ENCODE data around the gene MAP2. TPM values are rescaled to one million over a fixed set of nuclear protein-coding genes. Genes with fewer than 3 reads are reported as not detected.

MAP2 gene
- total RNA-seq, 1 experiment from 2014 or later: 1.5 TPM

DNA sequence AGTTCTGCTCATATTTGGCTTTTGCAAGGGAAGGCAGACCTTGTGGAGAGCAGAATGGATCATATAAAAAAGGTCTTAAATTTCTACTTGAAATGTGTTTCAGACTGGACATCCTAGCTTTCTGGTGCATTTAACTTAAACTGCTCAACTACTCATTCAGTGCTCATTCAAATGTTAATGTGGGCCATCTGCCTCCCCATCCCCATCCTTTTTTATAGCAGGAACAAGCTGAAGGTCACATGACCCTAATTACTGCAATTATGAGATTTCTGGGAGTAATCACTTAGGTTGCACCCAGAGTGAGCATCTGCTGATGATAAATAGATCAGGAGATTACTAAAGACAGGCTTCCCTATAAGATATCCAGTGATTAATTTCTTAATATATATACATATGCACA, 96.1 kb downstream of the MAP2 start:
- no peak overlapping the region for H2AFZ ChIP-seq (ENCODE audit: low read length)
- H3K27ac ChIP-seq (ENCODE audit: low read length): no peak overlapping the region
- no peak for DNase-seq
- H3K4me2 ChIP-seq (ENCODE audit: low read depth, low read length, poor library complexity, severe bottlenecking): no peak overlapping the region
- H4K20me1 ChIP-seq (ENCODE audit: insufficient read depth, low read depth, low read length): no peaks in the 10 kb centered on the region
- H3K9me2 ChIP-seq (replicated peaks; ENCODE audit: insufficient read depth, low read length): no peaks in the 10 kb centered on the region
- peaks cover 3% of the 10 kb centered on the region for H3K4me1 ChIP-seq (ENCODE audit: low read length)
- no peaks in the 10 kb centered on the region for H3K79me2 ChIP-seq (ENCODE audit: low read length)
- H3K4me3 ChIP-seq (ENCODE audit: low read length): no peak overlapping the region
- no peak overlapping the region for H3K9ac ChIP-seq (ENCODE audit: low read length)
- no peaks in the 10 kb centered on the region for H3K36me3 ChIP-seq (ENCODE audit: insufficient read depth, low read length)
- no peaks in the 10 kb centered on the region for H3K9me3 ChIP-seq (ENCODE audit: low read length)
- H3K27me3 ChIP-seq (ENCODE audit: low read length): no peaks in the 10 kb centered on the region

DNA sequence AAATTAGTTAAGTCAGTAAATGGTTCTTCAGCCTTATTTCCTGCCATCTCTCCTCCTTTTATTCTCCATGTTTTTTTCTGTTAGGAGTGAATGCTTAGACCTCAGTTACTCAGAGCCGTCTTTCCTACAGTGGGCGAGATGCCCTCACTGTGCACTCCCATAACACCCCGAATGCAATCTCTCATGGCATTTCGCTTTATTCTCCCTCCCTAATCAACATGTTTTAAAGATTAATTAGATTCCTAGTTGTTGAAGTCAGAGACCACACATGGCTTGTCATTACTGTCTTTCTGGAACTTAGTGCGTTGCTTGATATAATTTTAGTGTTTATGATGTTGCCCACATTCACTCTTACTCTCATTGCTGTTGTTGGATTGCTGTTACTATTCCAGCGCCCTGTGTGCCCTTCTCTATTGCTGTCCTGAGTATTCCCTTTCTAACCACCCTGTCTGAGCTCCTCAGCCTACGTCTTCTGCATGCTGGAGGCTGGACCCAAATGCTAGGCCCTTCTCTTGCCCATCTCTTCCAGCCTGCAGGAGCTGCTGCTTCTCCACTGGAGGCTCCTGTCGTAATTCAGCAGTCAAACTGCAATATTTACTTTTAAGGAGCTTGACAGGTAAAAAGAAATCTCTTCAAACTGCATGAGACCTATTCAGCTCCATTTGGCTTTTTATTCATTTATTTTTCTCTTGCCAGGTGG, 99.3 kb downstream of the MAP2 start:
- H3K4me2 ChIP-seq (ENCODE audit: low read depth, low read length, poor library complexity, severe bottlenecking): no peak overlapping the region
- no peak overlapping the region for H3K9ac ChIP-seq (ENCODE audit: low read length)
- H3K4me3 ChIP-seq (ENCODE audit: low read length): no peak overlapping the region
- no peak overlapping the region for H3K27ac ChIP-seq (ENCODE audit: low read length)
- no peak for DNase-seq
- no peaks in the 10 kb centered on the region for H3K9me2 ChIP-seq (replicated peaks; ENCODE audit: insufficient read depth, low read length)
- no peaks in the 10 kb centered on the region for H3K36me3 ChIP-seq (ENCODE audit: insufficient read depth, low read length)
- H3K9me3 ChIP-seq (ENCODE audit: low read length): no peaks in the 10 kb centered on the region
- peaks cover 22% of the 10 kb centered on the region for H3K4me1 ChIP-seq (ENCODE audit: low read length)
- H4K20me1 ChIP-seq (ENCODE audit: insufficient read depth, low read depth, low read length): no peaks in the 10 kb centered on the region
- H3K27me3 ChIP-seq (ENCODE audit: low read length): no peaks in the 10 kb centered on the region
- H3K79me2 ChIP-seq (ENCODE audit: low read length): no peaks in the 10 kb centered on the region
- H2AFZ ChIP-seq (ENCODE audit: low read length): no peak overlapping the region

DNA sequence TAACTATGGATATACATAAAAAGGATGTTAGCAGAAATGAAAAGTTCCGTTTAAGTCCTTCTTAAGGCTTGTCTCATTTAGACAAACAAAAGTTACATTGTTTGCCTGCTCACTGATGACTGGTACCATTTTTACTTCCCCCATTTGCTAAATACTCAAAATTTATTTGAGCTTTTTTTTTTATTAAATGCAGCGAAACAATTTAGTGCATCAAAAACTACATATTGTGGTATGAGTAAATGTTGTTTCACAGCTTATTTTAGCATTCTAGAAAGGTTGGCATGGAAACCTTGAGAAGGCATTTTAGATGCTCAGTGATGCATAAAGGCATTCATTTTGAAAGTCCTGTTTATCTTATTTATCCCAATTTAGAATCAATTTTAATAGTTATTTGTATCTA, 100.0 kb downstream of the MAP2 start:
- peaks cover 22% of the 10 kb centered on the region for H3K4me1 ChIP-seq (ENCODE audit: low read length)
- no peaks in the 10 kb centered on the region for H3K36me3 ChIP-seq (ENCODE audit: insufficient read depth, low read length)
- no peak overlapping the region for H3K4me3 ChIP-seq (ENCODE audit: low read length)
- no peaks in the 10 kb centered on the region for H3K79me2 ChIP-seq (ENCODE audit: low read length)
- H3K9ac ChIP-seq (ENCODE audit: low read length): no peak overlapping the region
- H3K9me2 ChIP-seq (replicated peaks; ENCODE audit: insufficient read depth, low read length): no peaks in the 10 kb centered on the region
- no peak overlapping the region for H3K27ac ChIP-seq (ENCODE audit: low read length)
- H3K9me3 ChIP-seq (ENCODE audit: low read length): no peaks in the 10 kb centered on the region
- no peak overlapping the region for H2AFZ ChIP-seq (ENCODE audit: low read length)
- H4K20me1 ChIP-seq (ENCODE audit: insufficient read depth, low read depth, low read length): no peaks in the 10 kb centered on the region
- no peak overlapping the region for H3K4me2 ChIP-seq (ENCODE audit: low read depth, low read length, poor library complexity, severe bottlenecking)
- no peaks in the 10 kb centered on the region for H3K27me3 ChIP-seq (ENCODE audit: low read length)
- DNase-seq: no peak

DNA sequence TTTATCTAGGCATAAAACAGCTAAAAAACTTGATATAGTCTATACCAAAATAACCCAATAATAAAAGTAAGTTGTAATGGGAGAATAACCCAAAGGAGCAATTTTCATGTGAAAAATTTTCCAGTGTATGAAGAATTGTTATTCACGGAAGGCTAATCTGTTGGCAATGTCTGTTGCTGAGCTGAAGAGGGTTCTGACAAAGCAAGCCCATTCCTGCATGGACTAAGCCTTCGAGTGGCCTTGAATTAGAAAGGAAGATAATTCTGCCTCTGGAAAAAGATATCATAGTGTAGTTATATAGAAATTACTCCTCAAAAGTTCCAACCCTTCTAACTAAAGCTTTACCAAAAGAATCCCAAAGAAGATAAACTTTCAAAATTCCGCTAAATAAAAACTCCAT, 101.5 kb downstream of the MAP2 start:
- no peaks in the 10 kb centered on the region for H3K9me3 ChIP-seq (ENCODE audit: low read length)
- DNase-seq: no peak
- no peak overlapping the region for H3K9ac ChIP-seq (ENCODE audit: low read length)
- no peak overlapping the region for H3K4me3 ChIP-seq (ENCODE audit: low read length)
- no peaks in the 10 kb centered on the region for H3K79me2 ChIP-seq (ENCODE audit: low read length)
- peaks cover 22% of the 10 kb centered on the region for H3K4me1 ChIP-seq (ENCODE audit: low read length)
- no peaks in the 10 kb centered on the region for H3K36me3 ChIP-seq (ENCODE audit: insufficient read depth, low read length)
- no peak overlapping the region for H3K4me2 ChIP-seq (ENCODE audit: low read depth, low read length, poor library complexity, severe bottlenecking)
- H2AFZ ChIP-seq (ENCODE audit: low read length): no peak overlapping the region
- H3K27ac ChIP-seq (ENCODE audit: low read length): no peak overlapping the region
- no peaks in the 10 kb centered on the region for H3K9me2 ChIP-seq (replicated peaks; ENCODE audit: insufficient read depth, low read length)
- no peaks in the 10 kb centered on the region for H3K27me3 ChIP-seq (ENCODE audit: low read length)
- no peaks in the 10 kb centered on the region for H4K20me1 ChIP-seq (ENCODE audit: insufficient read depth, low read depth, low read length)

DNA sequence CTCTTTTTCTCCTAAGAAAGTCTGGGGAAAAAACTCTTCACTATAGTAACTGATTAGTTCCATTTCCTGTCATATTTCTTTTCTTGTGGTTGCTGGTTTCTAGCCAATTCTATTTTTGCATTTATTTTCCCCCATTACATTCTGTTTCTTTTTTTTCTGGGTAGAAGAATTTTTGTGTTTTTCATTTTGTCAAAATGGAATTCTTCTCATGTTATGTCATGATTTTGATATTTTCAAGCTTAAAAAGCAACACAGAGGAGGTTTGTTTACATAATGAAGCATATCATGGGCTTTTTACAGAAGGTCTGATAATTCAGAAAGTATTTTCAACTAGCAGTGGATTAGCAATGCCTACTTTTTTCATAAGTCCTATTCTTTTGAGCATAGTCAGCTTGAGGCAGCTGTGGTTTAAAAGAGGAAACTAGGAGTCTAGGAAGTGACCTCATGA, 102.0 kb downstream of the MAP2 start:
- Histone ChIP-seq H3K4me3 (ENCODE audit: low read length) (no peak overlapping the region), H3K4me1 (ENCODE audit: low read length) (peaks cover 22% of the 10 kb centered on the region), H4K20me1 (ENCODE audit: insufficient read depth, low read depth, low read length) (no peaks in the 10 kb centered on the region), H2AFZ (ENCODE audit: low read length) (no peak overlapping the region), H3K9me2 (replicated peaks; ENCODE audit: insufficient read depth, low read length) (no peaks in the 10 kb centered on the region), H3K27me3 (ENCODE audit: low read length) (no peaks in the 10 kb centered on the region), H3K27ac (ENCODE audit: low read length) (no peak overlapping the region), H3K9me3 (ENCODE audit: low read length) (no peaks in the 10 kb centered on the region), H3K79me2 (ENCODE audit: low read length) (no peaks in the 10 kb centered on the region), H3K36me3 (ENCODE audit: insufficient read depth, low read length) (no peaks in the 10 kb centered on the region), H3K9ac (ENCODE audit: low read length) (no peak overlapping the region), H3K4me2 (ENCODE audit: low read depth, low read length, poor library complexity, severe bottlenecking) (peak overlapping the region; percentile 55)
- no peak for DNase-seq

DNA sequence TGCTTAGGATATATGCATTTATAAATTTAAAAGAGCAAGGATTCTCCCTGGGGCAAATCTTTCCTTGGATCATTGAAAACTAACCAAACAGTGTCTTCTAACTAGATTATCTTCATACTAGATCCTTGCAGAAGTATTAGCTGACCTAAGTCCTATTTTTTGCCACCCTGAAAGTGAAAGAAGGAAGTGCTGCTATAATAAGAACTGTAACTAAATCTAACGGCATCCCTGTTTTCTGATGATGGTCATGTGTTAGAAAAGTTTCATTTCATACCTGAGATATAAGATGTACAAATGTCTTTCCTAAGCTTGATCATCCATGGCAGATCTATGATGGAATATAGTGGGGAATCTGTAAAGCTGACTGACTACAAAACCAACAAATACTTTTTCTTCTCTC, 102.7 kb downstream of the MAP2 start:
- Histone ChIP-seq H3K36me3 (ENCODE audit: insufficient read depth, low read length) (no peaks in the 10 kb centered on the region), H3K79me2 (ENCODE audit: low read length) (no peaks in the 10 kb centered on the region), H3K9me2 (replicated peaks; ENCODE audit: insufficient read depth, low read length) (no peaks in the 10 kb centered on the region), H3K4me3 (ENCODE audit: low read length) (no peak overlapping the region), H3K9me3 (ENCODE audit: low read length) (no peaks in the 10 kb centered on the region), H2AFZ (ENCODE audit: low read length) (no peak overlapping the region), H3K27me3 (ENCODE audit: low read length) (no peaks in the 10 kb centered on the region), H3K9ac (ENCODE audit: low read length) (no peak overlapping the region), H3K4me1 (ENCODE audit: low read length) (peaks cover 22% of the 10 kb centered on the region), H3K4me2 (ENCODE audit: low read depth, low read length, poor library complexity, severe bottlenecking) (peak overlapping the region; percentile 55), H3K27ac (ENCODE audit: low read length) (no peak overlapping the region), H4K20me1 (ENCODE audit: insufficient read depth, low read depth, low read length) (no peaks in the 10 kb centered on the region)
- DNase-seq: peak; percentile 50

DNA sequence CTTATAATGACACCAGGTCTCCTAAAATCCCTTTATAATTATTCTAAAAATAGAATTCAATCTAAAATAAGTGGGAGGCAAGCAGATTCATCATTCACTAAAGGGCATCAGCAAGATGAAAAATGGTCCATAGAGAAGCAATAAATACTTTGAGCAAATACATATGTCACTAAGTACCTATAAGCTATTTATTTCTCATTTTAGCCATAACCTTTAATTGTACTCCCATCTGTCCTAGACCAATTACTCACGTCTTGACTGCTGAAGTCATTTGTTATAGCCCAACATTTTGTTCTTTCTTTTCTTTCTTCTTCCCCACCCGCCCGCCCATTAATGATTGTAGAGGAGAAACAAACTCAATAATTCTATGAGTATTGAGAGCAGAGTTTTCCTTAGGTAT, 105.7 kb downstream of the MAP2 start:
- H2AFZ ChIP-seq (ENCODE audit: low read length): no peak overlapping the region
- no peaks in the 10 kb centered on the region for H4K20me1 ChIP-seq (ENCODE audit: insufficient read depth, low read depth, low read length)
- H3K4me3 ChIP-seq (ENCODE audit: low read length): no peak overlapping the region
- H3K79me2 ChIP-seq (ENCODE audit: low read length): no peaks in the 10 kb centered on the region
- H3K27ac ChIP-seq (ENCODE audit: low read length): no peak overlapping the region
- H3K9me3 ChIP-seq (ENCODE audit: low read length): no peaks in the 10 kb centered on the region
- no peaks in the 10 kb centered on the region for H3K27me3 ChIP-seq (ENCODE audit: low read length)
- no peak overlapping the region for H3K4me2 ChIP-seq (ENCODE audit: low read depth, low read length, poor library complexity, severe bottlenecking)
- no peaks in the 10 kb centered on the region for H3K9me2 ChIP-seq (replicated peaks; ENCODE audit: insufficient read depth, low read length)
- peaks cover 22% of the 10 kb centered on the region for H3K4me1 ChIP-seq (ENCODE audit: low read length)
- H3K9ac ChIP-seq (ENCODE audit: low read length): no peak overlapping the region
- DNase-seq: no peak
- no peaks in the 10 kb centered on the region for H3K36me3 ChIP-seq (ENCODE audit: insufficient read depth, low read length)

DNA sequence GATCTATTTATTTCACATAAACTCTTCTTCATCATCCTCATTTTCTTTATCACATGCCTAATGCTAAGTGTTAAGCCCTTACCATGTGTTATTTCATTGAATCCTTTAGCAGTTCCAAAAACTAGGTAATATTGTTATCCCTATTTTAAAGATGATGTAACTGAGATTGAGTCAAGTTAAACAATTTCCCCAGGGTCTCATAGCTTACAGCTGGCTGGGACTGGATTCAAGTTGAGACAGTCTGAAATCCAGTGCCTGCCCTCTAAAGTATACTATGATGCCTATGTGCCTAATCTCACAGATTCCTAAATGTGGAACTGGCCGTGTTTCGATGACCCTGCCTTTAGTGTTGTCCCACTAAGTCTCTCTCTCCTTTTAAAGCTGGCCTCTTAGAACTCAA, 108.5 kb downstream of the MAP2 start:
- no peaks in the 10 kb centered on the region for H3K4me1 ChIP-seq (ENCODE audit: low read length)
- no peaks in the 10 kb centered on the region for H3K79me2 ChIP-seq (ENCODE audit: low read length)
- no peaks in the 10 kb centered on the region for H3K27me3 ChIP-seq (ENCODE audit: low read length)
- no peaks in the 10 kb centered on the region for H4K20me1 ChIP-seq (ENCODE audit: insufficient read depth, low read depth, low read length)
- no peak overlapping the region for H3K27ac ChIP-seq (ENCODE audit: low read length)
- H3K9me2 ChIP-seq (replicated peaks; ENCODE audit: insufficient read depth, low read length): no peaks in the 10 kb centered on the region
- H3K9ac ChIP-seq (ENCODE audit: low read length): no peak overlapping the region
- no peak overlapping the region for H2AFZ ChIP-seq (ENCODE audit: low read length)
- DNase-seq: no peak
- H3K9me3 ChIP-seq (ENCODE audit: low read length): no peaks in the 10 kb centered on the region
- H3K4me3 ChIP-seq (ENCODE audit: low read length): no peak overlapping the region
- no peak overlapping the region for H3K4me2 ChIP-seq (ENCODE audit: low read depth, low read length, poor library complexity, severe bottlenecking)
- H3K36me3 ChIP-seq (ENCODE audit: insufficient read depth, low read length): no peaks in the 10 kb centered on the region

Data from Karpas-422 (cell line).